Endothelial cell of umbilical vein (primary cell): Measurements from ENCODE around the gene C3orf80. TPM values are rescaled to one million over a fixed set of nuclear protein-coding genes. Genes with fewer than 3 reads are reported as not detected.
"Not testable (repeated sequence)": the region's sequence is repeated elsewhere in the genome, so short reads cannot be mapped to it uniquely, and the experiment has no call there.

Experiments
- BruUV-seq: library from RNA; stranded (reverse); fragments of 400-500 nt; replicated peaks from 2 replicates; lab custom pipeline; 2021; lab: Mats Ljungman, UMichigan
- CTCF ChIA-PET: fragments of 300-600, 350-600 bp; sonication (Branson Sonifier 250); formaldehyde crosslinking; loops from one replicate; lab custom pipeline; 2021; ENCODE audit warnings: antibody characterized with exemption, inconsistent platforms; lab: Charles Lee
- POLR2A ChIA-PET: fragments of 300-600, 350-600 bp; sonication (Branson Sonifier 250); formaldehyde crosslinking; loops from one replicate; lab custom pipeline; 2021; ENCODE audit warnings: antibody characterized with exemption, inconsistent platforms; lab: Charles Lee
- DNase-seq: peaks from one replicate; pipeline ENCODE4 v3.0.0-alpha.2; 2011; ENCODE audit warnings: low read depth, low spot score
- FAIRE-seq: peaks from 2 replicates; lab custom pipeline; 2011; peaks lifted over from hg19 to GRCh38; lab: Jason Lieb, UNC
- H2AFZ ChIP-seq: 2 replicates; pipeline ENCODE4 v1.6.0; 2012; ENCODE audit warnings: low read depth, low read length, control low read depth, inconsistent platforms
- H3K27ac ChIP-seq: 2 replicates; pipeline ENCODE4 v1.5.1; 2011; ENCODE audit warnings: low read depth, mild to moderate bottlenecking, control low read depth, low read length, moderate library complexity; ENCODE audit not compliant: insufficient read depth
- H3K27me3 ChIP-seq, 2 experiments: 2 replicates each; pipeline versions ENCODE4 v1.6.0 to v1.6.1; 2011; ENCODE audit warnings: low read length in 2 of 2, mixed read lengths in 1 of 2; ENCODE audit not compliant: control insufficient read depth in 2 of 2, insufficient read depth in 2 of 2
- H3K36me3 ChIP-seq, 2 experiments: 2 replicates in 1 of 2; 3 replicates in 1 of 2; pipeline ENCODE4 v1.5.1; 2011; ENCODE audit warnings: low read length in 2 of 2, mild to moderate bottlenecking in 1 of 2, moderate library complexity in 1 of 2; ENCODE audit not compliant: control insufficient read depth in 2 of 2, insufficient read depth in 2 of 2; ENCODE audit errors: extremely low read depth in 1 of 2
- H3K4me1 ChIP-seq: 3 replicates; pipeline ENCODE4 v1.5.1; 2011; ENCODE audit warnings: mild to moderate bottlenecking, low read length; ENCODE audit not compliant: control insufficient read depth, insufficient read depth; ENCODE audit errors: extremely low read depth
- H3K4me2 ChIP-seq: 2 replicates; pipeline ENCODE4 v1.6.1; 2011; ENCODE audit warnings: low read length, control low read depth, mixed read lengths; ENCODE audit not compliant: insufficient read depth
- H3K4me3 ChIP-seq, 3 experiments: fragments of 200-600 bp in 1 of 3; sonication (generic), shearing (Covaris generic) in 1 of 3; replicated peaks in 1 of 3; 2 replicates each; pipeline ENCODE4 v1.5.1; 2011 to 2016; ENCODE audit warnings: control low read depth in 3 of 3, low read length in 3 of 3, mild to moderate bottlenecking in 2 of 3, inconsistent platforms in 1 of 3, low read depth in 1 of 3, moderate library complexity in 1 of 3; ENCODE audit not compliant: insufficient read depth in 1 of 3
- H3K79me2 ChIP-seq: 2 replicates; pipeline ENCODE4 v1.6.0; 2012; ENCODE audit warnings: low read length, inconsistent platforms; ENCODE audit not compliant: control insufficient read depth, insufficient read depth
- H3K9ac ChIP-seq: replicated peaks from 2 replicates; pipeline ENCODE3; 2011; ENCODE audit warnings: low read length, control low read depth; ENCODE audit not compliant: insufficient read depth; ENCODE audit errors: extremely low read depth
- H3K9me1 ChIP-seq: replicated peaks from 3 replicates; pipeline ENCODE4 v1.6.0; 2011; ENCODE audit warnings: mild to moderate bottlenecking, low read length; ENCODE audit not compliant: control insufficient read depth, insufficient read depth; ENCODE audit errors: extremely low read depth
- H3K9me3 ChIP-seq: replicated peaks from 2 replicates; pipeline ENCODE4 v1.5.1; 2012; ENCODE audit warnings: low read length, inconsistent platforms; ENCODE audit not compliant: control insufficient read depth, insufficient read depth
- H4K20me1 ChIP-seq: replicated peaks from 2 replicates; pipeline ENCODE3; 2011; ENCODE audit warnings: mild to moderate bottlenecking, low read length; ENCODE audit not compliant: control insufficient read depth, insufficient read depth; ENCODE audit errors: extremely low read depth
- CTCF ChIP-seq, 2 donors: IDR thresholded peaks; 1 replicate in 1 of 2; 2 replicates in 1 of 2; pipeline ENCODE4 v1.5.1; 2011; ENCODE audit warnings: low read length in 2 of 2, mild to moderate bottlenecking in 2 of 2, moderate library complexity in 2 of 2, control low read depth in 1 of 2, inconsistent platforms in 1 of 2, low read depth in 1 of 2; ENCODE audit not compliant: insufficient read depth in 1 of 2; ENCODE audit errors: extremely low read depth in 1 of 2
- EZH2 ChIP-seq: IDR thresholded peaks from 2 replicates; pipeline ENCODE4 v1.6.1; 2012; ENCODE audit warnings: borderline replicate concordance, low read depth, mild to moderate bottlenecking, moderate library complexity, low read length, inconsistent platforms; ENCODE audit not compliant: severe bottlenecking
- FOS ChIP-seq: IDR thresholded peaks from 2 replicates; pipeline ENCODE4 v1.6.1; 2011; ENCODE audit warnings: mild to moderate bottlenecking, low read length, moderate library complexity, borderline replicate concordance; ENCODE audit not compliant: insufficient read depth
- GATA2 ChIP-seq: IDR thresholded peaks from 2 replicates; pipeline ENCODE4 v1.7.0; 2011; ENCODE audit warnings: low read depth, mild to moderate bottlenecking, moderate library complexity, mixed read lengths, low read length; ENCODE audit not compliant: insufficient read length, insufficient read depth
- JUN ChIP-seq: IDR thresholded peaks from 2 replicates; pipeline ENCODE4 v1.6.1; 2011; ENCODE audit warnings: borderline replicate concordance, low read depth; ENCODE audit not compliant: insufficient read length, insufficient read depth
- MAX ChIP-seq: IDR thresholded peaks from 2 replicates; pipeline ENCODE4 v1.6.1; 2011; ENCODE audit not compliant: insufficient read depth, insufficient read length
- MYC ChIP-seq: IDR thresholded peaks from one replicate; pipeline ENCODE4 v1.6.1; 2011; ENCODE audit warnings: mild to moderate bottlenecking, low read depth, low read length
- POLR2A ChIP-seq: IDR thresholded peaks from 2 replicates; pipeline ENCODE4 v1.6.1; 2012; ENCODE audit warnings: low read depth, mild to moderate bottlenecking, control low read depth, low read length
- POLR2AphosphoS5 ChIP-seq: IDR thresholded peaks from 2 replicates; pipeline ENCODE4 v1.6.1; 2012; ENCODE audit warnings: low read depth, mild to moderate bottlenecking, control low read depth, low read length, moderate library complexity; ENCODE audit not compliant: insufficient read depth
- dilution Hi-C: fragments of 300-500 bp; cut with MboI; formaldehyde crosslinking; loops from one replicate; pipeline ENCODE4 v1.15.0; 2019; ENCODE audit warnings: low sequenced_read_pairs; ENCODE audit not compliant: extremely low pct_ligation_motif_present
- intact Hi-C: fragments of 100-400 bp; cut with micrococcal nuclease; formaldehyde crosslinking; loops from one replicate; pipeline ENCODE4 v1.10.0; 2022
- polyA plus RNA-seq, 4 experiments: library from polyadenylated mRNA; depleted of rRNA in 3 of 4; stranded (reverse) in 3 of 4; unstranded in 1 of 4; fragments of >200 nt; gene quantifications; 2 replicates each; pipeline versions ENCODE4 v1.2.1 to v1.2.3, GENCODE V29; 2011 to 2012; ENCODE audit warnings: missing spikeins in 1 of 4
- total RNA-seq: library from RNA; stranded (reverse); gene quantifications from 2 replicates; pipeline ENCODE4 v1.2.3, GENCODE V29; 2021

The C3orf80 gene
- total and polyA plus RNA-seq, 2 donors (not counting 3 experiments of a cell fraction or from before 2014, with no cell fraction given): 0.04 TPM; not detected in 1

GRCh38 chr3:160240719-160241118 is 15.5 kb downstream of the C3orf80 start:
- H3K9me1 ChIP-seq, dilution Hi-C loops, H3K4me1 ChIP-seq: not testable (repeated sequence)

GRCh38 chr3:160245261-160245800 is 20.1 kb downstream of the C3orf80 start:
- ChIA-PET CTCF (no interaction called here), POLR2A (no interaction called here)
- BruUV-seq: no TSS peak
- FAIRE-seq: no peak
- Histone ChIP-seq H3K9me3 (no peaks in the 10 kb centered on the region), H3K4me3 (no peak overlapping the region), H3K27me3 (no peaks in the 10 kb centered on the region), H3K27ac (no peak overlapping the region), H3K9ac (no peak overlapping the region), H3K79me2 (no peaks in the 10 kb centered on the region), H3K4me1 (no peaks in the 10 kb centered on the region), H3K4me2 (no peak overlapping the region), H3K9me1 (no peaks in the 10 kb centered on the region), H2AFZ (no peak overlapping the region), H3K36me3 (no peaks in the 10 kb centered on the region), H4K20me1 (no peaks in the 10 kb centered on the region)
- DNase-seq: no peak
- dilution Hi-C loops (no loop called here), intact Hi-C loops (no loop called here)
- TF ChIP-seq CTCF (IDR thresholded peaks at IDR 0.05; ENCODE audit: extremely low read depth in 1 of 2, insufficient read depth in 1 of 2, low read depth in 1 of 2, low read length in 2 of 2): no peak
- no peak for TF ChIP-seq GATA2
- no peak for TF ChIP-seq JUN
- TF ChIP-seq MYC: no peak
- TF ChIP-seq POLR2AphosphoS5: no peak
- TF ChIP-seq MAX: no peak
- TF ChIP-seq POLR2A: no peak
- TF ChIP-seq EZH2: no peak
- TF ChIP-seq FOS: no peak

More at GRCh38 chr3:160240719-160241118, 15.5 kb downstream of the C3orf80 start:
- FAIRE-seq, H3K36me3 ChIP-seq, BruUV-seq, H3K9ac ChIP-seq, H3K27ac ChIP-seq, H3K4me2 ChIP-seq, CTCF ChIA-PET, H4K20me1 ChIP-seq, H3K9me3 ChIP-seq, H3K27me3 ChIP-seq, POLR2A ChIA-PET, intact Hi-C loops, H3K79me2 ChIP-seq, H3K4me3 ChIP-seq, DNase-seq, H2AFZ ChIP-seq: not testable (repeated sequence)
